Germinal center (tissue), 1 donor: Measurements from ENCODE around the gene CASP8.
A peak's percentile ranks its signal among the peaks of the same experiment; 100 is the strongest.

Experiments
- DNase-seq: peaks from one replicate; pipeline ENCODE4 v3.0.0; 2012; ENCODE audit warnings: mixed read lengths, low spot score

The CASP8 gene

GRCh38 chr2:201242571-201243277 lies 17.6 kb upstream of the CASP8 start:
- DNase-seq: no peak

DNA sequence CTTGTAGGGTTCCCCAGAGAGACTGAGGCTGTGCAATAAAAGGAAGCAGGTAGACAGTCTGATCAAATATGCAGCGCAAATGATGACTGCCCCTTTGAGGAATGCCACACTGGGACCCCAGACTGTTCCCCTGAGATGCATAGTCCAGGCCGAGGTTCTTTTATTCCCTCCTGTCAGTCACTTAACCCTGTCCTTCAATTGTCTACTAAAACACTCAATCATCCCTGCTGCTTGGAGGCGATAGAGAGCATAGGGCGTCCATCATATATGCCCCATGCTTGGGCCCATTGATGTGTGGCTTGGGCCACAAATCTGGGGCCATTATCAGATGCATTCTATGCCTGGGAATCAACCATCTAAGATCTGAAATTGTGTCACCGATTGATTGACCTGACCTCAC lies 15.5 kb upstream of the CASP8 start:
- DNase-seq: no peak

- DNase-seq: no peak
Observed at GRCh38 chr2:201246280-201246679, 14.1 kb upstream of the CASP8 start.

GRCh38 chr2:201248288-201248844 lies 12.0 kb upstream of the CASP8 start:
- no peak for DNase-seq

DNA sequence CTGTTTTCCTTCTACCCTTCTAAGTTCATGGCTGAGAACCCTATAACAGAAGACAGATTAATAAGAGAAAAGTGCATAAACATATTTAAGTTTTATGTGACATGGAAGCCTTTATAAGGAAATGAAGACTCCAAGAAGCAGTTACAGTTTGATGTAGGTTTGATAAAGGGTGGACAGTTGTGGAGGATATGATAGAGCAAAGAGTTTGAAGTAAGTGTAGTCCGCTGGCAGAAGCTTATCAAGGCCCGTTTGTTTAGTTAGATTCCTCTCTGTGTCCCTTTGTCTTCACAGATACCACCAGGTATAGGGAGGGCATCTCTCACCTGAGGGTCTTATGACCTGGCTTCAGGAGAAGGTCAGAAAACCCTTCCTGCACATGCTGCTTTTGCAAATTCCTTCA lies 10.4 kb upstream of the CASP8 start:
- no peak for DNase-seq

- no peak for DNase-seq
Observed at GRCh38 chr2:201250741-201251140, 9.6 kb upstream of the CASP8 start.

DNA sequence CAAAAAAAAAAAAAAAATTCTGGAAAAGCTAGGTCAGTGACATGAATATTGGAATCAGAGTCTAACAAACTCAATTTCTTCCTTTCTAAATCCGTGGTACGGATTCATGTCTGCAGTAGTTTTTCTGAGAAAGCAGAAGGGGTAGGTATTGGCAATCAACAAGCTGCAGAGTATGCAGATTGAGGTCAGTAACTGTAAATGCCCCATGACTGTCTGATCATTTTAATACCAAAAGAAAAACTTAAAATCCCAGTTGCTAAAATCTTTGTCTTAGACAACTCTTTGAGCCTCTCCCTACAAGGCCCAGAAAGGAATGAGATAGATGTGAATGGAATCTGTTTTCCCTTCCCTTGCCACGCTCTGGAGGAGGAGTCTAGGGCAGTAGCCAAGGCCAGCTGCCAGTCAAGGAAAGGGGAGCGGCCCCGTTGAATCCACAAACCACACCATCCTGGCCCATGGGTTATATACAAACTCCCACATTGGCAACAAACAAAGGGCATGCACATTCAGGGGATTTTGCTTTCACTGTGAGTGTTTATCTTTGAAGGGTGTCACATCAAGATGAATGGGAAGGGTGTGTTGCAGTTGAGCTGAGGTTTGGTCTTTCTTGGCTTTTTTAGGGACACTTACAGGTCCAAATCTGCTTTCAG lies 6.1 kb upstream of the CASP8 start:
- DNase-seq: no peak

- DNase-seq: no peak
Observed at GRCh38 chr2:201255408-201256033, 4.8 kb upstream of the CASP8 start.

GRCh38 chr2:201256082-201256481 lies 4.3 kb upstream of the CASP8 start:
- no peak for DNase-seq

DNA sequence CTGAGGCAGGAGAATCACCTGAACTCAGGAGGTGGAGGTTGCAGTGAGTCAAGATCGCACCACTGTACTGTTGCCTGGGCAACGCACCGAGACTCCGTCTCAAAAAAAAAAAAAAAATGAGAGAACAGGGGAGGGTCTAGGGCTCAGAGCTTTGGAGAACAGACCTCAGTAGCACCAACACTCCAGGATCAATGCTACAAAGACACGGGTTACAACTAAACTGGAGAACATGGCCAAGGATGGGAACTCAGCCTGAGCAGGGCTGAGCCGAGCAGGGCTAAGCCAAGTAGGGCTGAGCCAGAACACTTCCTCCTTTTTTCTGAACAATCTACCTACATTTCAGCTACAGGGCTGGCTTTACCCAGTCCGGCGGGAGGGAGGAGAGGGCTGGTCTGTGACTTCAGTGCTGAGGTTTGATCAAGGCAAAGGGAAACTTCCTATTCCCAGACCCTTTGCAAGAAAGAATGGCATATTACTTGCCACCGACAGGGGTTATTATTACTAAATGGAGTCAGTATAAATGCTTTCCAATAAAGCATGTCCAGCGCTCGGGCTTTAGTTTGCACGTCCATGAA lies 2.9 kb upstream of the CASP8 start:
- peak; percentile 79 for DNase-seq

DNA sequence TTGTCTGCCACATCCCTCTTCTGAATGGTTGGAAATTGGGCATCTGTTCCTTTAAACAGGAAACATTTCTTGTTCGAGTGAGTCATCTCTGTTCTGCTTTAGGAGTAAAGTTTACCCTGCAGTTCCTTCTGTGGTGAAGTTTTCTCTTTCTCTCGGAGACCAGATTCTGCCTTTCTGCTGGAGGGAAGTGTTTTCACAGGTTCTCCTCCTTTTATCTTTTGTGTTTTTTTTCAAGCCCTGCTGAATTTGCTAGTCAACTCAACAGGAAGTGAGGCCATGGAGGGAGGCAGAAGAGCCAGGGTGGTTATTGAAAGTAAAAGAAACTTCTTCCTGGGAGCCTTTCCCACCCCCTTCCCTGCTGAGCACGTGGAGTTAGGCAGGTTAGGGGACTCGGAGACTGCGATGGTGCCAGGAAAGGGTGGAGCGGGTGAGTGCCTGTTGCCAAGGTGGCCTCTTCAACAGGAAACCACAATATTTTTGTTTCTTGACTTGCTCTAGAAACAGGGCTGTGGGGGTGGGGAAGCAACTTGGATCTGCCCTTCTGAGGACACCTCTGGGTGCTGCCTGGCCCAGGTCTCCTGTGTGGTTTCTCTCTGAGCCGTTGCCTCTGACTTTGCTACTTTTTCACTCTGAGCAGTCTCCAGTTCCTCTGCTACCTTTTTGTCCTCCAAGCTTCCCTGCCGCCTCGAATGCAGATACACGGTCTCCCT lies 2.2 kb upstream of the CASP8 start:
- DNase-seq: peak; percentile 71

GRCh38 chr2:201258666-201259615 lies 1.4 kb upstream of the CASP8 start:
- peak; percentile 49 for DNase-seq

DNA sequence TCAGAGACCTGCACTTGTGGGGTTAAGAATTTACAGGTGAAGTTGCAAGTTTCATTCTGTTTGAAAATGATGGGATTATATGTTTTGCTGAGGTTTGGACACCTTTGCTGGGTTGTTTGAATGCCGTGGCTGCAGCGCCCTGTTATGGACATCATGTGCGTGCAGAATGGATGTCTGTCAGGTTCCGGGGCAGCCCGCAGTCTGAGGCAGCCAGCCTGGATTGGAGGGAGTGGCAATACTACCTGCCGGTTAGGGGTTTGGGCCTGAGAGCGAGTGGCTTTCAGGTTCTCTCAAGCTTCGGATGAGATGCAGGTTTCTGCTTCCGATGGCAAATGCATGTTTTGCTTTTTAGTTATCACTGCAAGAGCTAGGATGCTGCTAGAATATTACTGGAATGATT lies 1.1 kb downstream of the CASP8 start:
- DNase-seq: no peak

- no peak for DNase-seq
Observed at GRCh38 chr2:201261906-201262305, 1.6 kb downstream of the CASP8 start.

GRCh38 chr2:201262718-201263117 lies 2.4 kb downstream of the CASP8 start:
- DNase-seq: no peak

DNA sequence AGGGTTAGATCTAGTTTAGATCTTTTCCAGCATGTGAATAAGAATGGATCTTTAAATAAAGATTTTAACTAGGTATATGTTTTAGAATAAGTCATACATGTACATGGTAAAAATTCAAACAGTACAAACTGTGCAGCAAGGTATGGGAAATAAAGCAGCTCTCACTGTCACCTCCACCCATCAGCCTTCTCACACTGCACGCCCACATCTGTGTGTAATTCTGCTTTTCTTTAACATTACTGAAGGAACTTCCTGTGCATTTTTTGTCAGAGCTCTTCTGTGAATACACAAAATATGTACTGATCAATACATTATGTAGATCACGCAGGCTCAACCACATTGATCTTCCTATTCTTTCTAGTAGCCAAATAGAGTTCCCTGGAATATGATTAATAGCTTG lies 3.4 kb downstream of the CASP8 start:
- no peak for DNase-seq

GRCh38 chr2:201264472-201265173 lies 4.3 kb downstream of the CASP8 start:
- DNase-seq: no peak

DNA sequence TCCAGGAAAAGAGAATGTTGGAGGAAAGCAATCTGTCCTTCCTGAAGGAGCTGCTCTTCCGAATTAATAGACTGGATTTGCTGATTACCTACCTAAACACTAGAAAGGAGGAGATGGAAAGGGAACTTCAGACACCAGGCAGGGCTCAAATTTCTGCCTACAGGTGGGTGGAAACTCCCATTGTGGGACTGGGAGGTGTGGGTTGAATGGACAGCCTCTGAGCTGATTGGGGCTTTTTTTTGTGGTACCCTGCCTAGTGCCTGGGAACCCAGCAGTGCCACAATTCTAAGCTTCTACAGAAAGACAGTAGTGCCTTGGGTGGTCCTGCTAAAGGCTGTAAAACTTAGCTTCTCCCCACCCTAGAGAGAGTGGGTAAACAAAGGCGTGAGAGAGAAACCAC lies 6.3 kb downstream of the CASP8 start:
- no peak for DNase-seq

GRCh38 chr2:201267278-201268030 lies 7.1 kb downstream of the CASP8 start:
- no peak for DNase-seq

DNA sequence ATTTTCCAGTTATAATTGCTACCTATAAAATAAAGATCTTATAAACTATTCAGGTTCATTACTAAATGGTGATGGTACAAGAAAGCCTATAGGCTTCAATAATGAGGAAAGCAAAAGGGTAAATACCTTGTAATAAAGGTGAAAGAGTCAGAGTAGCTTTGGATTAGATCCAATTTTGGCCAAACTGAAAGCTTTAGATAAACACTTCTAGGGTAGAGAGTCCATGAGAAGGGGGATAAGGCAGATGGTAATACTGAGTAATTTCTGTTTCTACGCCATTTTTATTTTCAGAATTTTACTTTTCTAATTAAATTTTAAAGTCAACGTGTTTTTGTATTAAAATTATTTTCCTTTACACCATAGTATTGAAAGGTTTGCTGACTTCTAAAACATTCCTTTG lies 9.4 kb downstream of the CASP8 start:
- DNase-seq: no peak
